Measurements from ENCODE around the gene EYA2. TPM values are rescaled to one million over a fixed set of nuclear protein-coding genes. Genes with fewer than 3 reads are reported as not detected.

EYA2 gene
- total RNA-seq, 6 experiments from 2014 or later, result 0.14 to 0.51 (median 0.28) TPM; not detected in 1

- H3K4me3 Mint-ChIP-seq, result no peak overlapping the region
- H3K9me3 Mint-ChIP-seq, result peaks cover 30% of the 10 kb centered on the region
- H3K36me3 Mint-ChIP-seq (ENCODE audit: low read depth), result peaks cover 17% of the 10 kb centered on the region
- H3K27me3 Mint-ChIP-seq (ENCODE audit: insufficient read depth), result peaks cover 17% of the 10 kb centered on the region
- no peak for DNase-seq
- H3K4me1 Mint-ChIP-seq (ENCODE audit: low read depth), result peaks cover 6% of the 10 kb centered on the region
- no peak for TF ChIP-seq CTCF (IDR thresholded peaks at IDR 0.05)
- H3K27ac Mint-ChIP-seq, result no peak overlapping the region
Observed at GRCh38 chr20:47063808-47064207, 169.2 kb downstream of the EYA2 start.

GRCh38 chr20:47066484-47067270 is 172.0 kb downstream of the EYA2 start:
- peak; percentile 23 for DNase-seq
- Mint-ChIP-seq H3K9me3 (peaks cover 34% of the 10 kb centered on the region), H3K36me3 (ENCODE audit: low read depth) (peaks cover 19% of the 10 kb centered on the region), H3K27ac (no peak overlapping the region), H3K27me3 (ENCODE audit: insufficient read depth) (peaks cover 14% of the 10 kb centered on the region), H3K4me3 (no peak overlapping the region), H3K4me1 (ENCODE audit: low read depth) (peaks cover 6% of the 10 kb centered on the region)
- TF ChIP-seq CTCF (IDR thresholded peaks at IDR 0.05), result no peak

GRCh38 chr20:47067776-47068175 is 173.1 kb downstream of the EYA2 start:
- Mint-ChIP-seq H3K36me3 (ENCODE audit: low read depth) (peaks cover 19% of the 10 kb centered on the region), H3K4me3 (no peak overlapping the region), H3K4me1 (ENCODE audit: low read depth) (peaks cover 6% of the 10 kb centered on the region), H3K9me3 (peaks cover 34% of the 10 kb centered on the region), H3K27ac (no peak overlapping the region), H3K27me3 (ENCODE audit: insufficient read depth) (peaks cover 7% of the 10 kb centered on the region)
- no peak for TF ChIP-seq CTCF (IDR thresholded peaks at IDR 0.05)
- no peak for DNase-seq

GRCh38 chr20:47070176-47070575 is 175.5 kb downstream of the EYA2 start:
- Mint-ChIP-seq H3K4me1 (ENCODE audit: low read depth) (peaks cover 6% of the 10 kb centered on the region), H3K36me3 (ENCODE audit: low read depth) (peaks cover 19% of the 10 kb centered on the region), H3K4me3 (no peak overlapping the region), H3K9me3 (peaks cover 26% of the 10 kb centered on the region), H3K27ac (no peak overlapping the region), H3K27me3 (ENCODE audit: insufficient read depth) (peaks cover 10% of the 10 kb centered on the region)
- no peak for TF ChIP-seq CTCF (IDR thresholded peaks at IDR 0.05)
- no peak for DNase-seq

- peaks cover 21% of the 10 kb centered on the region for H3K36me3 Mint-ChIP-seq (ENCODE audit: low read depth)
- H3K27ac Mint-ChIP-seq, result no peak overlapping the region
Observed at GRCh38 chr20:47071646-47072185, 177.1 kb downstream of the EYA2 start.

More at GRCh38 chr20:47071646-47072185, 177.1 kb downstream of the EYA2 start:
- Mint-ChIP-seq H3K4me3 (no peak overlapping the region), H3K27me3 (ENCODE audit: insufficient read depth) (peaks cover 10% of the 10 kb centered on the region), H3K4me1 (ENCODE audit: low read depth) (peaks cover 5% of the 10 kb centered on the region), H3K9me3 (peaks cover 23% of the 10 kb centered on the region)
- TF ChIP-seq CTCF (IDR thresholded peaks at IDR 0.05), result no peak
- DNase-seq, result no peak
